Lung microvascular endothelial cell (primary cell): ENCODE results near the gene IRAK1. TPM values are rescaled to one million over a fixed set of nuclear protein-coding genes. Genes with fewer than 3 reads are reported as not detected.
A peak's percentile ranks its signal among the peaks of the same experiment; 100 is the strongest.

Experiments used
- DNase-seq, 2 donors: peaks; one replicate each; pipeline versions ENCODE4 v3.0.0 to v3.0.0-alpha.2; 2010; ENCODE audit warnings: low read depth in 2 of 2
- total RNA-seq: library from RNA; depleted of rRNA; stranded (reverse); fragments of >200 nt; gene quantifications from 2 replicates; pipeline ENCODE4 v1.2.1, GENCODE V29; 2014

Gene IRAK1
- total RNA-seq, 1 donor from 2014 or later, result 63.1 TPM

- DNase-seq, result peak; percentile 14 to 23
Measured at GRCh38 chrX:154019061-154019621, 561 bp downstream of the IRAK1 start.

- DNase-seq, result no peak
Measured at GRCh38 chrX:154018518-154019060, 1.1 kb downstream of the IRAK1 start.

- no peak for DNase-seq
Measured at GRCh38 chrX:154017766-154018517, 1.8 kb downstream of the IRAK1 start.

GRCh38 chrX:154016366-154017076 is 3.2 kb downstream of the IRAK1 start:
- DNase-seq, result no peak

- DNase-seq, result no peak
Measured at GRCh38 chrX:154015581-154016264, 4.0 kb downstream of the IRAK1 start.

GRCh38 chrX:154014429-154015380 is 5.0 kb downstream of the IRAK1 start:
- DNase-seq, result no peak

GRCh38 chrX:154013614-154014360 is 5.9 kb downstream of the IRAK1 start:
- peak; percentile 39 to 62 for DNase-seq

GRCh38 chrX:154013001-154013421 is 6.7 kb downstream of the IRAK1 start:
- DNase-seq, result no peak

GRCh38 chrX:154012336-154012991 is 7.2 kb downstream of the IRAK1 start:
- no peak for DNase-seq

- DNase-seq, result no peak
Measured at GRCh38 chrX:154011376-154012335, 8.0 kb downstream of the IRAK1 start.

GRCh38 chrX:154010330-154011087 is 9.2 kb downstream of the IRAK1 start:
- no peak for DNase-seq

GRCh38 chrX:154008521-154008920 is 11.2 kb downstream of the IRAK1 start:
- no peak for DNase-seq

GRCh38 chrX:154006947-154007346 is 12.8 kb downstream of the IRAK1 start:
- no peak for DNase-seq

GRCh38 chrX:154004315-154004714 is 15.4 kb downstream of the IRAK1 start:
- DNase-seq, result no peak

GRCh38 chrX:154002215-154002719 is 17.4 kb downstream of the IRAK1 start:
- no peak for DNase-seq

GRCh38 chrX:154000051-154000450 is 19.7 kb downstream of the IRAK1 start:
- no peak for DNase-seq

GRCh38 chrX:153999359-154000037 is 20.2 kb downstream of the IRAK1 start:
- no peak for DNase-seq
